H1 (cell line): ENCODE measurements around the gene FSD1L. TPM values are rescaled to one million over a fixed set of nuclear protein-coding genes. Genes with fewer than 3 reads are reported as not detected.
A peak's percentile ranks its signal among the peaks of the same experiment; 100 is the strongest.

Source experiments
- CTCF ChIA-PET: fragments of 300-600 bp; sonication (Branson Sonifier 250); formaldehyde crosslinking; loops from one replicate; lab custom pipeline; 2021; ENCODE audit not compliant: partially characterized antibody; lab: Charles Lee
- POLR2A ChIA-PET: fragments of 300-600 bp; sonication (Branson Sonifier 250); formaldehyde crosslinking; loops from one replicate; lab custom pipeline; 2021; ENCODE audit warnings: inconsistent platforms; ENCODE audit not compliant: partially characterized antibody; lab: Charles Lee
- DNase-seq, 2 experiments: peaks; one replicate each; pipeline versions ENCODE4 v3.0.0 to v3.0.0-alpha.2; 2010 to 2022; ENCODE audit warnings: low spot score in 2 of 2, low read depth in 1 of 2, mixed read lengths in 1 of 2
- FAIRE-seq: peaks from 2 replicates; lab custom pipeline; 2011; peaks lifted over from hg19 to GRCh38; lab: Jason Lieb, UNC
- H2AFZ ChIP-seq: 2 replicates; pipeline ENCODE4 v1.8.1; 2012; ENCODE audit warnings: low read length, inconsistent platforms
- H2AK5ac ChIP-seq: 2 replicates; pipeline ENCODE4 v1.6.1; 2013; ENCODE audit warnings: low read depth, low read length
- H2BK120ac ChIP-seq: replicated peaks from 2 replicates; pipeline ENCODE3; 2013; ENCODE audit warnings: low read depth, low read length, inconsistent platforms
- H2BK12ac ChIP-seq: 2 replicates; pipeline ENCODE4 v1.6.1; 2013; ENCODE audit warnings: low read depth, low read length
- H2BK15ac ChIP-seq: 2 replicates; pipeline ENCODE4 v1.6.1; 2013; ENCODE audit warnings: low read length
- H2BK20ac ChIP-seq: 2 replicates; pipeline ENCODE4 v1.6.1; 2013; ENCODE audit warnings: low read length
- H2BK5ac ChIP-seq: 2 replicates; pipeline ENCODE4 v1.6.1; 2013; ENCODE audit warnings: low read depth, low read length
- H3K14ac ChIP-seq: 2 replicates; pipeline ENCODE4 v1.6.1; 2013; ENCODE audit warnings: inconsistent platforms; ENCODE audit not compliant: insufficient read length
- H3K18ac ChIP-seq: 2 replicates; pipeline ENCODE4 v1.6.1; 2013; ENCODE audit warnings: low read length; ENCODE audit errors: extremely low read depth
- H3K23ac ChIP-seq: 2 replicates; pipeline ENCODE4 v1.6.1; 2013; ENCODE audit warnings: inconsistent platforms; ENCODE audit not compliant: insufficient read length
- H3K23me2 ChIP-seq: 2 replicates; pipeline ENCODE4 v1.6.1; 2013; ENCODE audit warnings: low read depth, low read length
- H3K27ac ChIP-seq: 2 replicates; pipeline ENCODE4 v1.6.1; 2011; ENCODE audit warnings: low read depth, low read length, inconsistent platforms
- H3K27me3 ChIP-seq, 4 experiments: replicated peaks in 1 of 4; 1 replicate in 1 of 4; 2 replicates in 3 of 4; pipeline versions ENCODE4 v1.6.1 to v1.8.1; 2011 to 2013; ENCODE audit warnings: low read length in 3 of 4, mild to moderate bottlenecking in 3 of 4, inconsistent platforms in 2 of 4, mixed read lengths in 2 of 4, moderate library complexity in 1 of 4; ENCODE audit not compliant: control insufficient read depth in 3 of 4, insufficient read depth in 3 of 4; ENCODE audit errors: extremely low read depth in 1 of 4
- H3K36me3 ChIP-seq, 4 experiments: 2 replicates each; pipeline versions ENCODE4 v1.6.1 to v1.8.1; 2011 to 2013; ENCODE audit warnings: mild to moderate bottlenecking in 4 of 4, low read length in 3 of 4, moderate library complexity in 2 of 4, control low read depth in 1 of 4, inconsistent platforms in 1 of 4; ENCODE audit not compliant: insufficient read depth in 4 of 4, control insufficient read depth in 2 of 4
- H3K4ac ChIP-seq: replicated peaks from 2 replicates; pipeline ENCODE3; 2013; ENCODE audit warnings: low read length, low read depth, mixed read lengths, inconsistent platforms; ENCODE audit not compliant: insufficient read length
- H3K4me1 ChIP-seq, 4 experiments: replicated peaks in 1 of 4; 1 replicate in 1 of 4; 2 replicates in 3 of 4; pipeline versions ENCODE4 v1.6.1 to v1.8.1; 2011 to 2013; ENCODE audit warnings: low read length in 3 of 4, inconsistent platforms in 2 of 4, mixed read lengths in 1 of 4; ENCODE audit not compliant: insufficient read depth in 4 of 4, control insufficient read depth in 3 of 4
- H3K4me2 ChIP-seq, 2 experiments: 2 replicates each; pipeline versions ENCODE4 v1.6.1 to v1.8.1; 2011 to 2013; ENCODE audit warnings: low read depth in 2 of 2, low read length in 2 of 2, control low read depth in 1 of 2, inconsistent platforms in 1 of 2, mild to moderate bottlenecking in 1 of 2; ENCODE audit not compliant: insufficient read depth in 1 of 2
- H3K4me3 ChIP-seq, 4 experiments: fragments of 200-600, 300-600 bp in 1 of 4; sonication (generic), shearing (Covaris generic), sonication (Bioruptor Twin) in 1 of 4; 2 replicates each; pipeline versions ENCODE4 v1.5.1 to v1.8.1; 2011 to 2016; ENCODE audit warnings: low read length in 4 of 4, low read depth in 3 of 4, control low read depth in 2 of 4, inconsistent platforms in 2 of 4, mild to moderate bottlenecking in 2 of 4, mixed read lengths in 1 of 4, moderate library complexity in 1 of 4; ENCODE audit not compliant: insufficient read depth in 2 of 4; ENCODE audit errors: extremely low read depth in 1 of 4
- H3K56ac ChIP-seq: replicated peaks from 2 replicates; pipeline ENCODE3; 2013; ENCODE audit warnings: low read depth, mild to moderate bottlenecking, mixed read lengths, low read length, inconsistent platforms; ENCODE audit not compliant: insufficient read length
- H3K79me1 ChIP-seq: 2 replicates; pipeline ENCODE4 v1.6.1; 2013; ENCODE audit warnings: low read depth, low read length, control low read depth
- H3K79me2 ChIP-seq, 2 experiments: 2 replicates each; pipeline versions ENCODE4 v1.6.1 to v1.8.1; 2012 to 2013; ENCODE audit warnings: low read length in 2 of 2, mild to moderate bottlenecking in 2 of 2, inconsistent platforms in 1 of 2; ENCODE audit not compliant: insufficient read depth in 2 of 2, control insufficient read depth in 1 of 2
- H3K9ac ChIP-seq, 4 experiments: replicated peaks in 1 of 4; 1 replicate in 1 of 4; 2 replicates in 3 of 4; pipeline versions ENCODE4 v1.6.1 to v1.8.1; 2011 to 2013; ENCODE audit warnings: low read depth in 3 of 4, low read length in 3 of 4, control low read depth in 2 of 4, mild to moderate bottlenecking in 2 of 4, moderate library complexity in 2 of 4, inconsistent platforms in 1 of 4; ENCODE audit errors: extremely low read depth in 1 of 4
- H3K9me3 ChIP-seq, 2 experiments: 2 replicates each; pipeline versions ENCODE4 v1.6.1 to v1.8.1; 2012 to 2013; ENCODE audit warnings: mild to moderate bottlenecking in 2 of 2, moderate library complexity in 2 of 2, control low read depth in 1 of 2, inconsistent platforms in 1 of 2, low read depth in 1 of 2, low read length in 1 of 2, mixed read lengths in 1 of 2; ENCODE audit not compliant: insufficient read depth in 2 of 2
- H4K20me1 ChIP-seq, 2 experiments: replicated peaks in 1 of 2; 2 replicates each; pipeline versions ENCODE3 to v1.8.1; 2011 to 2013; ENCODE audit warnings: inconsistent platforms in 2 of 2, low read length in 2 of 2, mild to moderate bottlenecking in 1 of 2; ENCODE audit not compliant: insufficient read depth in 2 of 2, control insufficient read depth in 1 of 2
- H4K5ac ChIP-seq: 2 replicates; pipeline ENCODE4 v1.6.1; 2013; ENCODE audit warnings: low read length, low read depth, mixed read lengths, inconsistent platforms; ENCODE audit not compliant: insufficient read length
- H4K8ac ChIP-seq: 2 replicates; pipeline ENCODE4 v1.8.0; 2013; ENCODE audit warnings: mild to moderate bottlenecking, moderate library complexity, low read length, inconsistent platforms; ENCODE audit not compliant: insufficient read depth; ENCODE audit errors: extremely low read depth
- H4K91ac ChIP-seq: replicated peaks from 2 replicates; pipeline ENCODE3; 2013; ENCODE audit warnings: low read length, mixed read lengths, inconsistent platforms; ENCODE audit not compliant: insufficient read length
- ATF3 ChIP-seq: IDR thresholded peaks from 2 replicates; pipeline ENCODE4 v1.6.1; 2011; ENCODE audit warnings: low read depth, mild to moderate bottlenecking, low read length; ENCODE audit not compliant: insufficient read depth
- CEBPB ChIP-seq: IDR thresholded peaks from 2 replicates; pipeline ENCODE4 v1.6.1; 2012; ENCODE audit warnings: low read depth, low read length
- CTBP2 ChIP-seq: IDR thresholded peaks from 2 replicates; pipeline ENCODE4 v1.7.0; 2011; ENCODE audit warnings: borderline replicate concordance, mild to moderate bottlenecking, moderate library complexity, mixed read lengths, low read length; ENCODE audit not compliant: insufficient read depth, insufficient read length
- KDM4A ChIP-seq: IDR thresholded peaks from one replicate; pipeline ENCODE4 v1.7.1; 2012; ENCODE audit warnings: low read depth, mild to moderate bottlenecking, moderate library complexity, low read length, inconsistent platforms; ENCODE audit not compliant: severe bottlenecking
- MAX ChIP-seq: IDR thresholded peaks from 2 replicates; pipeline ENCODE4 v1.6.1; 2012; ENCODE audit warnings: inconsistent platforms
- POLR2A ChIP-seq, 2 experiments: IDR thresholded peaks; 1 replicate in 1 of 2; 2 replicates in 1 of 2; pipeline ENCODE4 v1.6.1; 2011; ENCODE audit warnings: low read depth in 2 of 2, low read length in 2 of 2, mild to moderate bottlenecking in 2 of 2; ENCODE audit errors: control extremely low read depth in 1 of 2
- SP2 ChIP-seq: IDR thresholded peaks from 2 replicates; pipeline ENCODE4 v1.6.1; 2012; ENCODE audit warnings: mild to moderate bottlenecking, low read length, inconsistent platforms
- WGBS, 2 experiments: shearing (Covaris generic) in 1 of 2; methylation state at CpG; one replicate each; pipeline versions ENCODE4 v1.1.6 to v1.1.7; 2013 to 2015; ENCODE audit warnings: low lambda C conversion rate in 2 of 2, mixed read lengths in 2 of 2, inconsistent platforms in 1 of 2, low coverage in 1 of 2, missing lambda C conversion rate in 1 of 2; ENCODE audit not compliant: insufficient replicate concordance in 2 of 2, insufficient coverage in 1 of 2, insufficient read length in 1 of 2; ENCODE audit errors: extremely low coverage in 1 of 2, missing lambda C conversion rate in 1 of 2; 5-methylcytosine and 5-hydroxymethylcytosine counted together
- polyA plus RNA-seq, 7 experiments: library from polyadenylated mRNA; depleted of rRNA in 3 of 7; stranded (reverse) in 5 of 7; unstranded in 2 of 7; fragments of >200 nt in 5 of 7; fragments of 200-250 nt in 2 of 7; gene quantifications; 1 replicate in 5 of 7; 2 replicates in 1 of 7; 4 replicates in 1 of 7; pipeline versions ENCODE4 v1.2.1 to v1.2.3, GENCODE V29; 2011 to 2013; ENCODE audit warnings: missing spikeins in 2 of 7, mixed read lengths in 2 of 7
- total RNA-seq: library from RNA; stranded (reverse); fragmentation: NEBNext Ultra II Directional; extraction: Animal tissue kit (Norgen Biotek cat#: 25700); gene quantifications from 2 replicates; pipeline ENCODE4 v1.2.1, GENCODE V29; 2021

FSD1L gene
- total and polyA plus RNA-seq, 2 of the 8 experiments (the other 6 are each of a cell fraction or from before 2014, with no cell fraction given): 0.91 to 4.8 TPM

GRCh38 chr9:105419816-105420597, 27.8 kb upstream of the FSD1L start:
- POLR2A ChIA-PET: no interaction called here
- no peak for TF ChIP-seq KDM4A
- TF ChIP-seq CEBPB: no peak
- no peak for TF ChIP-seq ATF3
- no peak for TF ChIP-seq CTBP2
- no peak for TF ChIP-seq POLR2A (IDR thresholded peaks at IDR 0.05; ENCODE audit: control extremely low read depth in 1 of 2, low read depth in 2 of 2, low read length in 2 of 2)
- TF ChIP-seq MAX: no peak
- no peak for TF ChIP-seq SP2

More at GRCh38 chr9:105419816-105420597, 27.8 kb upstream of the FSD1L start:
- H4K8ac ChIP-seq: no peak overlapping the region
- no peaks in the 10 kb centered on the region for H3K36me3 ChIP-seq
- no peak overlapping the region for H2BK15ac ChIP-seq
- 0 out of 2 replicates have a peak overlapping the region, but pooled peaks have one; percentile 33 for H2AK5ac ChIP-seq
- H3K4me2 ChIP-seq: no peak overlapping the region
- H4K91ac ChIP-seq: no peak overlapping the region
- H3K4ac ChIP-seq: no peak overlapping the region
- no peak overlapping the region for H3K23ac ChIP-seq
- DNase-seq (no peak), FAIRE-seq (no peak)
- no peak overlapping the region for H4K5ac ChIP-seq
- no peaks in the 10 kb centered on the region for H3K9me3 ChIP-seq
- no peak overlapping the region for H2BK5ac ChIP-seq
- H2BK120ac ChIP-seq: no peak overlapping the region
- H3K27ac ChIP-seq: no peak overlapping the region
- no peak overlapping the region for H2BK20ac ChIP-seq
- H3K27me3 ChIP-seq: no peaks in the 10 kb centered on the region
- no peak overlapping the region for H2AFZ ChIP-seq
- no peaks in the 10 kb centered on the region for H3K23me2 ChIP-seq
- no peak overlapping the region for H3K4me3 ChIP-seq
- no peak overlapping the region for H3K14ac ChIP-seq
- no peaks in the 10 kb centered on the region for H4K20me1 ChIP-seq
- no peaks in the 10 kb centered on the region for H3K79me2 ChIP-seq
- H3K79me1 ChIP-seq: no peaks in the 10 kb centered on the region; the same call in 1 of the 2 replicates
- WGBS, 2 experiments: 95% methylated on average over 10 of the region's 10 CpGs; no CpG with 5 or more reads in 1 of the 2 experiments
- H3K9ac ChIP-seq: no peak overlapping the region
- peaks cover 0 to 4% (median under 1%) of the 10 kb centered on the region in 4 experiments; a peak in 3 of 7 replicates for H3K4me1 ChIP-seq
- no peak overlapping the region for H2BK12ac ChIP-seq
- H3K56ac ChIP-seq: no peak overlapping the region
- no peak overlapping the region for H3K18ac ChIP-seq
- CTCF ChIA-PET: interaction anchor here (0.7 kb wide), 1 partner anchor 30 kb away, joined by 5 read pairs; no protein-coding TSS in a partner anchor
